ENCODE results near the gene VAV2.
"Not testable (repeated sequence)": the region's sequence is repeated elsewhere in the genome, so short reads cannot be mapped to it uniquely, and the experiment has no call there.

Gene VAV2

DNA sequence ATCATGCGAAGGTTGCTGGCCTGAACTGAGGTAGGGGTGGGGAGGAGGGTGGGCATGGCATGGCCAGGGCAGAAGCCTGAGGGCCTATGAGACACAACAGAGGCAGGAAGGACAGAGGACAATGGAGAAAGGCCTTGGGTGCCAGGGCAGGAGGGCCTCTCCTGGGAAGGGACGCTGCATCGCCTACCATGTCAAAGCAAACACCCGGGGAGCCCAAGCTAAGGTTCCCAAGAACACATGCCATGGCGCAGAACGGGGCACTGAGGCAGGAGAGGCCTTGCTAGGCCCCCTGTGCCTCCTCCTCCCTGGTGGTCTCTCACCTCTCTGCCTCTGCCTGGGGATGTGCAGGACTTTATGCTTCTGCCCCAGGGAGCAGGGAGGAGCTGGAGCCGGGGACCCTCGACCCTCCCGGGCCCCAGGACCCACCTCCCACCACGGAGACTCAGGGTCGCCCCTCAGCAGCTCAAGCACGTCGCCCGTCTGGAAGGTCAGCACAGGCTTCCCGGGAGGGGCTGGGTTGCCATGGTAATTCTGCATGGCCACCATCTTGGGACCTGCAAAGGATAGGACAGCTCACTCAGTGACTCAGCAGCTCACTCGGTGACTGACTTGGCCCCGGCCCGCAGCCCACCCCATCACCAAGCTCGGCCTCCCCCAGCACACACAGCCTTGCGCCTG, 213.6 kb downstream of the VAV2 start:
- DNase-seq = no peak

DNA sequence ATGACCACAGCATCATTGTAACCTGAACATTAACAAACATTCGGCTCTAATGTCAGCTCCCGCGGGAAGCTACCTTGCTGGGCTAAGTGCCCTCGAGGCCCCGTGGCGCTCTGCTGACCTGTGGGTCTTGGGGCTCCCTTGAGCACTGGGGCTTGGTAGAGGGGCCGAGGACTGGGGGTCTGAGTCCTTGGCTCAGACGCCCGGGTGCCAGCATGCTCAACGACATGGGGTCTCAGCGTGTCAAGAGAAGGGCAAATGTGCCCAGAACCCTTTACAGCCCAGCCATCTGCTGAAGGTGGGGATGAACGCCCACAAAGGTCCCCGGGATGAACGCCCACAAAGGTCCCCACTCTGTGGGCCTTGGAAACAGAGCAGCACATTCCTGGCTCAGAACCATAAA, 214.3 kb downstream of the VAV2 start:
- peak in 1 of 5 donors; percentile 1 for DNase-seq

DNA sequence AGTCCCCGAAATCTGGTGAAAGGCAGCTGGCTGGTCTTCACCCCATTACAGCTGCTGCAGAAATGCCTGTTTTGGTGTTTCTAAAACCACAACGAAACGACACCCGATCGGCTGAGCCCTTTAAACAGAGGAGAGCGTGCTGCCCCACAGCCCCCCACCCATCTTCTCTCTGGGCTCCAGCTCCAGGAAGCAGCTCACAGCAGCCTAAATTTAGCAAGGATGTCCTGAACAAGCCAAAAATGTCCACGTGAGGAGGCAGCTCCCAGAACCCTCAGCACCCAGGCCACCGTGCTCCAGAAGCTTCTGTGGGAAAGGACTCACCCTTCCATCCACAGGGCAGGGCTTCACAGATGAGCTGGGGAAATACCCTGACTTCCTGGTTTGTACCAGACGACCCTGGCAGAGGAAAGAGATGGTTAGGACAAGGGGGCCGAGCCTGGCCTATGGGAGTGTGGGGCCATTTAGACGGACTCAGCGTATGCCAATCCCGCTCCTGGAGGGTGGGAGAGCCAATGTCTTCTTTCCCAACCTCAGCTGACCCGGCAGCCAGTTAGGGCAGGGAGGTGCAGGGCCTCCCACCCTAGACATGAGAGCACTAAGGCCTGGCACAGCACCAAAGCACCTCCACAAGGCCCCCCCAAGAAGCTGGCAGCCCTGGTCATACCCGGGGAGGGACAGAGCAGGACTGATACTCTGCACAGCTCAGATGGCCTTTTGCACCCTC, 214.9 kb downstream of the VAV2 start:
- DNase-seq = no peak

DNA sequence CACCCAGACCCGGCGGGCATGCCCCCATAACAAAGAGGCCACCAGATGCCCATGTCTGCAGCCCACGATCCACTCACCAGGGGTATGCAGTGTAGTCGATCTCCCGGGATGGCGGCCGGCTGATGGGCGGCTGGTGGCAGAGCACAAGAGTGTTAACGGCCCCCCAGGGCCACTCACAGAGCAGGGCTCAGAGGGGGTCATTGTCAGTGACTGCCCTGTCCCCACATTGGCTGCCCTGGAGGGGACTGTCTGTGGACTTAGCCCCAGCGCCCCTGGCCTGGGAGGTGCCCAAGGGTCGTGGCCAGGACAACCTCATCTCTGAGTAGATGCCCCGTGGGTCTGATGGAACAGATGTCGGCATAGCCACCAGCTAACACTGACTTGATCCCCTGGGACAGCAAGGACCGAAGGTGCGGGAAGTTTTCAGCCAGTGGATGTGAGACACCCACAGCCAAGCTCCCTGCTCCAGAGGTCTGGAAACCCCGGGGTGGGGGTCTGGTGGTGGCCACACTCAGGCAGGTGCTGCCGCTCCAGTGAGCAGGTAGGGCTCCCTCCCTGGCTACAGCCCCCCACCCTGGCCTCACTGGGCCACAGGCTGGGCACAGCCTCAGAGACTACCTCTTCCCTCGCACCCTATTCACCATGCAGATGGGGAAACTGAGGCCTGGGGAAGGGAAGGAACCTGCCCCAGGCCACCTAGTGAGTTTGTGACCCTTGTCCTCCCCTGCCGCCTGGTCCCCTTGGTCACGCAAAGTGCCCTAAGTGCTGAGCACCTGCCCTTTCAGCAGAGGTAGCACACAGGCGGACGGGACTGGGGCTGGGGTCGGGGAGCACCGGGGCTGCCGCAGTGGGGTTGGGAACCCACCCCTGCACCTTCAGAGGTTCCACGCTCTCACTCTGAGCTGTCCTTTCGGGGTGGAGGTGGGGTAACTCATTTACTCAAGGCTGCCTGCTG, 215.9 kb downstream of the VAV2 start:
- peak in 1 of 5 donors; percentile 6 for DNase-seq

DNA sequence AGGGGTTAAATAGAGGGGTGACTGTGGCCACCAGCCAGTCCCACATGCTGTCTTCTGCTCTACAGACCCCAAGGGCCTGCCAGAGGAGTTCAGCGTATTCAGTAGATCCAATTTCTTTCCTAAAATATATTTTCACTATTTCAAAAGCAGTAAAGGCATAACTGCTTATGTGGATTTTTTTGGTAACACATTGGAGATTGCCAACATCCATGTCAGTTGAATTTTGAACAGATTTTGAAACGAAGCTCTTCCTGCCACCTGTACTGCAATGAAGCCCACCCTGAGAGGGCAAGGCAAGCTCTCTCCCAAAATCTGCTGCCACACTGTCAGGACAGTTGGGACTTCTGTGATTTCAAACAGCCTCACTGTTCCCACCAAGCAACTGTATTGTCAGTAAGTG, 216.8 kb downstream of the VAV2 start:
- no peak for DNase-seq

DNA sequence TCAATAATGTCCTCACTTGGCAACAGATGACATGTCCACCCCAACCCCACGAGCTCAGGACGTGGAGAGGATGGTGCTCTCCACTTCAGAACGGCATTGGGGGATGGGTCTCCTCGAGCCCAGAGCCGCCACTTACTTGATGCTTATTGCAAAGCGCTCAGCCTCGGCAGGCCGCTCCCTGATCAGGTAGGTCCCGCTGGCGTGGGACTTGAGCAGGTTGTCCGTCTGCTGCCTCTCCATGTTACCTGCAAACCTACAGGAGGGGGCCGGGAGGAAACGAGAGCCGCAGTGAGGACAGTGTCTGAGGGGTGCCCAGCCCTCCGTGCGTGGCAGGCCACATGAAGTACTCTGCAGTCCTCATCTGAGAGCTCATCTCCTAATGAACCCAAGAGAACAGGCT, 217.3 kb downstream of the VAV2 start:
- DNase-seq = peak in 1 of 5 donors; percentile 5

DNA sequence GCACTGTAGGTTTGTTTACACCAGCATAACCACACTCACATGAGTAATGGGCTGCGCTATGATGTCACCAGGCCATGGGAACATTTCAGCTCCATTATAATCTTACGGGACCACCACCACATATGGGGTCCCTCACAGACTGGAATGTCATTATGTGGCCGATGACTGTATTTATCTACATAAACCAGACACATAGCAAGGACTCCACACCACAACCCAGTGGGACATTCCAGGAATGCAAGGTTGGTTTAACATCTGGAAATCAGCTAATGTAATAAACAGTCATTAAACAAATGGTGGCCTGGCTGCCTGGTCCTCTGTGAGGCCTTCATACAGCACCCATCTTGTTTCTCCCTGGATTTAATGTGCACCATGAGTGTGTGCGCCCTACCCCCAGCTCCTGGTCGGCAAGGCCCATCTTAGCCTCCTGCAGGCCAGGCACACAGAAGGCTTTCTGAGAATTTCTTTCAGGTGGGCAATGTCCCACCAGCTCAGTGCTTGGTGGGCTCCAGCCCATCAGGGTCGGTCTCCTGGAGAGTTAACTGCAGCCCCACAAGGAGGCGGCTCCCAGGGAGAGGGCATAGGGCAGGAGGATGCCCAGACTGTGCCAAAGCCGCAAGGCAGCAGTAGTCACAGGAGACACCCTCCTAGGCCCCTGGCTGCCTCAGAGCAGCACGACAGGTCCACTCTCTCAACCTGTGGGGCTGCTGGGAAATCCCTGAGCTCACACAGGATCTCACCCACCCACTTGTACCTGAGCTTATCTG, 218.1 kb downstream of the VAV2 start:
- DNase-seq = peak in 1 of 5 donors; percentile 1

DNA sequence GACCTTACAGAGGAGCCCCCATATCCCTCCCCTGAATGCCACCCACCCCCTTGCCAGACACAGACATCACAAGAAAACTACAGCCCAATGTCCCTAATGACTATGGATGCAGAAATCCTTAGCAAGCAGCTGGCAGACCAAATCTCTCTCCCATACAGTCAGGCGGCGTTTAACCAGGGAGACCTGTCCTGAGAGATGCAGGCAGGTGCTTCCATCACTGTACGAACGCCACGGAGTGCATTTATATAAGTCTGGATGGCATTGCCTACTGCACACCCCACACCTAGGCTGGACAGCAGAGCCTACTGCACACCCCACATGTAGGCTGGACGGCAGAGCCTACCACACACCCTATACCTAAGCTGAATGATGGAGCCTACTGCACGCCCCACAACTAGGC, 219.5 kb downstream of the VAV2 start:
- DNase-seq = no peak

DNA sequence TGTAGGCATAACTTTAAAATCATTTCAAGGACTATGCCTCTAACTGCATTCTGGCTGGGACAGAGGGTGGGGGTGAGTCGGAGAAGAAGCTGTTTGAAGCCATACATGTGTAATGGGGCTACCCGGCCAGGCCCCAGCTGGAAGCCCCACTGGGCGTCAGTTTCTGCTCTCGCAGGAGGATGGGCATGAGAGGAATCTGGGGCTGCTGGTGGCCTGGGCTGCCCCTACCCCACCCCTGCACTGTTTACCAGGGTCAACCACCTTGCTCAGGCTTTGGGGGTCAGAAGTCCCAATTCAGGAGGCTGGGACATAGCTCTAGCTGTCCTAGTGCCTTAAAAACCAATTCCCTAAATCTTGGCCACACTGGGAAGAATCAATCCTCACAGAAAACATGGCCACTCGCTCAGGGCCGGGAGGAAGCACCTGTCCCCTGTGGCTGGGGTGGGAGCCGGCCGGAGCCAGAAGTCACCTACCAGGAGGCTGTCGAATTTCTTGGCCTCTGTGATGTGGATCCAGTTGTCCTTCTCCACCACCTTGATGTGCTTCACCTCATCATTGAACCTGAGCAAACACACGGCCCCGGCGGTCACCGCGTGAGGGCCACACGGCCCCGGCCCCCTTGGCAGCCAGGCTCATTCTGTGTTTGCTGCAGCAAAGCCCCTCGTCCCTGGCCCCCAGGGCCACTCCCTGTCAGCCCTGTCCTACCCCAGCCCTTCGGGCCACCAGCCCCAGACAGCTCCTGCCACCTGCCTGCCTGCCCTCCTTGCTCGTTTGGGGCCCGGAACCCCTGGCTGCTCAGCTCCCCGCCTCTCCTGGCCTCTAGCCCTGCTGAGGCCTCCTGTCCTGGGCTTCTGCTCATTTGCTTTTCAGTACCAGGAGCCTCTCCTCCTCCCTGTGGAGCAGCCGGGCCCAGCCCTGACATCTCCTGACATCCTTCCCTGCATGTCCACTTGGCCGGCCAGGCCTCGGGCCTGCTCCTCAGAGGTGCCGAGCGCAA, 220.3 kb downstream of the VAV2 start:
- no peak for DNase-seq

DNA sequence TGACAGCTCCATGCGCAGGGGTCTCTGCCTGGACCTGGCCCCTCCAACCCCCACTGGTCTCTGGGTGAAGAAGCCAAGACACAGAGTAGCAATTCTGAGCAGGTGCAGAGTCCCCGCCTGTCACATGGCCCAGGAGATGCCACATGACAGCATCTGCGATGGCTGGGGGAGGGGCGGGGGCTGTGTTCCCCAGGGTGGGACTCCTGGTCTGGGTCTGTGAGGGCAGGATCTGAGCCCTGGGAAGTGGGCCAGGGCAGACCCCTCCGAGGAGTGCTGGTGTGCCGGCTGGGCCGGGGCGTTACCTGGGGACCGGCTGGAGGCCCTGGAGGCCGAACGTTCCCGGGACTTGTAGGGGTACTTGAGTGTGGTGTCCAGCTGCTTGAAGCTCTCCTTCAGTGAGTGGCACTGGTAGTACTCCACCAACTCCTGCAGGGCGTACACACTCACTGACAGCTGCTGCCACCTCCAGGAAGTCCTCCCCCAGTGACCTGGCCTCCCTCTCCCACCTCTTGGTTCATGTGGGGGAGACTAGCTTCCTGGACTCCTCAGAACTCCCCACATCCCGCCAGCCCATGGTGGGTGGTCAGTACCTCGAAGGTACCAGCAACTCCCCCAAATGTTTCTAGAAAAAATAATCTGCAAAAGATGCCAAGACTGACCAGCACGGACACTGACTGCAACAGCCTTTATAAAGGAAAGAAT, 221.9 kb downstream of the VAV2 start:
- no peak for DNase-seq

DNA sequence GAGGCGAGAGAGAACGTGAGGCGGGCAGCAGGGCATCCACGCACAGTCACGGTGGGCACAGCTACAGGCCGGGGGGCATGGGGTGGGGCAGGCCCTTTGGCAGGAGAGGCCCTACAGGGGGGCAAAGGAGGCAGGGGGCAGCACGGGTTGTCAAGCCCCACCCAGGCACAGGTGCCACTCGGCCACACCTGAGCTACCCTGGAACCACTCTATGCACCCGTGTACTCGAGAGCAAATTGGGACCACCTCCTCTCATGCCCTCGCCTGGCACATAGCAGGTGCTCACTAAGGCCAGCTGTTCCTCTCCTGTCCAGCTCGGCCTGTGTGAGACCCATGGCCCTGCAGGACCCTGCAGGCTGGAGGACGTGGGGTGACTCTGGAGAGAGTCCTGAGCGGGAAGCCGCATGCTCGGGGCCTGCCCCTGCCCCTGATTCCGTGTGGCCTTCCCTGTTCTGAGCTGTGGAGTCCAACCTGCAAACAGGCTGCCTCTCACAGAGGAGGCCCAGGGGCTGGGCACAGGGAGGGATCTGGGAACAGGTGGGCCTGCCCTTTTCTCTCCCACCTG, 222.5 kb downstream of the VAV2 start:
- no peak for DNase-seq

DNA sequence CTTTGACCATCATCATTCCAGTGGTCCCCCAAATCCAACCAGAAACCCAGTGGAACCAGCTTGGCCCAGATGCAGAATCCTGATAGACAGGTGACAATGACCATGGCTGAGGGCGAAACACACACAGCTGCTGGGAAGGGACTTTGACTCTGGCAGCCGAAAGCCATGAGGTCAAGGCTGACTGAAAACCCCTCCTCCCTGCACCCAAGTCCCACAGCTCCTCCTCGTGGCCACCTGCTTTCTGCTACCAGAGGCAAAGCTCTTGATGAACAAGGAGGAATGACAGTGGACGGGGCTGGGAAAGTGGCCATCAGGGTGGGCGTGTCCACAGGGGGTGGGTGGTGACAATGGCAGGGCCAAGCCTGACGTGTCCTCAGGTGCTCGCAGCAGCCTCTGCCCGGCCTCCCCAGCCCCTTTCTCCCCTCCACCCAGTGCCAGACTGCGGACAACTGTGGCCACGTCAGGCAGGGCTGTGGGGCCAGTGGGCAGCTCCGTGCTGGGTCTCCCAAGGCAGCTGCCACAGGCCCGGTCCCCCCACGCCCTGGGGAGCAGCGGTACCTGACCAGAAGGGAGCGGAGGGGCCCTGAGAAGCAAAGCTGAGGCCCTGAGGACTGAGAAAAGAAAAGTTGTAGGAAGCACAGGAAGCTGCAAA, 223.1 kb downstream of the VAV2 start:
- no peak for DNase-seq

DNA sequence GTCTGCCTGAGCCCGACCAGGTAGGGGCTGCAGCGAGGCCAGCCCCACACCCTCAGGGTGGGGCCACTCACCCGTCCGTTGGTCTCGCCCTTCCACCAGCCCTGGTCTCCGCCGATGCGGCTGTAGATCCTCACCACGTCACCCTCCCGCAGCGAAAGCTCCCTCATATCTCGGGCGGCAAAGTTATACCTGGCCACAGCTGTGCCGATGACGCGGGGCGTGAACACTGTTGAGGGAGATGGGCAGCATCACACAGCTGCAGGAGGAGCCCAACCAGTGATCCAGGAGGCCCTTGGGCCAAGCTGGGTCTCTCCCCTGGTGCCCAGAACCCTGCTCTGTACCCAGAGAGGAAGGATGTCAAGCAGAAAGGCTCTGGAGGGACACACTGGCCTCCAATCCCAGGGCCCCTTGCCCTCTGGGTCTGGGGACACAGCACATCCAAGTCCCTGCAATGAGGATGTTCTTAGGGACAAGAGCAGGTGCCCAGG, 223.7 kb downstream of the VAV2 start:
- DNase-seq = no peak

DNA sequence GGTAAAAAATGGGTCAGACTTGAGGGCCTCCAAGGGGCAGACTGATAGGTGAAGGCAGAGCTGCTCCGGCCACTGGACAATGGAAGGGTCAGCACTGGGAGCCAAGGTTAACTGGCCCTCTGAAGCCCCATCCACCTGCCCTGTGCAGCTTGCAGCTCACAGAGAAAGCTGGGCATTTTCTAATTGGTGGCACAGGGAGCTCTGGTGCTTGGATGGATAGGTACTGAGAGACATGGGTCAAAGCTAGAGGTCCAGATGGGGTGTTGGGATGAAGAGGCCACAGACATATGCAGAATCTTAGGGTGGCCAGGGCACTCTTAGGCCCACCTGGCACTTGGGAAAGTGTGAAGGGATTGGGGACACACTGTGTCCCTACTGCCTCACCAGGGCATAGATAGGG, 224.5 kb downstream of the VAV2 start:
- no peak for DNase-seq

DNA sequence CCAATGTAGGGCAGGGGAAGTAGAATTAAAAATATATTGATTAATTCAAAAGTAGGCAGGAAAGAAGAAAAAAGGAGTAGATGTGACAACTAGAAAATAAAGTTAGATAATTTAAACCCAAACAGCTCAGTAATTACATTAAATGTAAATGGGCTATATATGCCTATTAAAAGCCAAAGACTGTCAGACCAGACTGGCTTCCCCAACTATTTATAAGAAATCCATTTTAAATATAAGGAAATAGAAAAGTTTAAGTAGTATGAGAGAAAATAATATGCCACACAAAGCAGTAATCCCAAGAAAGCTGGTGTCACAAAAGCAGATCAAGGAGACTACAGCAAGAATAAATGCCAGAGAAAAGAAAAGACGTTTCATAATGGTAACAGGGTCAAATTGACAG, 225.1 kb downstream of the VAV2 start:
- DNase-seq = no peak

DNA sequence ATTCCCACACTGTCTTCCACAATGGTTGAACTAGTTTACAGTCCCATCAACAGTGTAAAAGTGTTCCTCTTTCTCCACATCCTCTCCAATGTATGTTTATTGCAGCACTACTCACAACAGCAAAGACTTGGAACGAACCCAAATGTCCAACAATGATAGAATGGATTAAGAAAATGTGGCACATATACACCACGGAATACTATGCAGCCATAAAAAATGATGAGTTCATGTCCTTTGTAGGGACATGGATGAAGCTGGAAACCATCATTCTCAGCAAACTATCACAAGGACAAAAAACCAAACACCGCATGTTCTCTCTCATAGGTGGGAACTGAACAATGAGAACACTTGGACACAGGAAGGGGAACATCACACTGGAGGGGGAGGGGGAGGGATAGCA, 225.9 kb downstream of the VAV2 start:
- not testable (repeated sequence) for DNase-seq

DNA sequence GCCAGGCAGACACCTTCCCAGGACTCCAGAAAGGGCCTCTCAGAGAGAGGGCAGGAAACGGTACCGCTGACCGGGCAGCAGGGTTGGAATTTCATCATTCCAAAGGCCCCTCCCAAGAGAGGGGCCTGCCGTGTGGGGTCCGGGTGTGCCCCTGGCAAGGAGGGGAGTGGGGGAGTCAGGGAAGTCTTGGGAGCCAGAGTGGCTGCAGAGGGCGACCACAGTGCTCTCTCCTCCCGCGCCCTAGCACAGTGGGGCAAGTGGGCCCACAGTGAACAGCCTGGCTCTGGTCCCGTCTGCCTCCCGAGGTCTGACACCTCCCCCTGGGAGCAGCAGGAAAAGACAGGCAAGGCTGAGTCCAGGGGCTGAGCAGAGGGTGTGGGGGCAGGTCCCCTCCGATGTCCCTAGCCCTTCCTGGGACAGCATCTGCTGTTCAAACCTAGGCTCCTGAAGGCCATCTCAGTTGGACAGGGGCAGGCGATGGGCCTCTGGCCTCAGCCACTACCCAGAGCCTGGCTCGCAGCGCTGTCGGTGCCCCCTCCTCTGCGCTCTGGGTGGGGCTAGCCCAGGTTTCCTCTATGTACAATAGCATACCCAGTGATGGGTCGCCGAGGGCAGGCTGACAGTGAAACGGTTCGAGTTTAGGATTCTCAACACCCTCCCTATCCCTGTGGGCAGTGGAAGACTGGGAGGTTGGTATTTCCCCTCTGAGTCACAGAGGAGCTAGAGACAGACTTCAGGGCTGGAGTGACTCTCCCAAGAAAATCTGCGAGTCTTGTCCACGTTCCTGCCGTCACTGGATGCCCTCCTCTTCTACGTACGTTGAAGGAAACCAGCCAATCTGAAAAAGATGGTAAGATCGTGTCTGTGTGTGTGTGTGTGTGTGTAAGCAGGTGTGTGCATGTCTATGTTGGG, 228.6 kb downstream of the VAV2 start:
- no peak for DNase-seq

DNA sequence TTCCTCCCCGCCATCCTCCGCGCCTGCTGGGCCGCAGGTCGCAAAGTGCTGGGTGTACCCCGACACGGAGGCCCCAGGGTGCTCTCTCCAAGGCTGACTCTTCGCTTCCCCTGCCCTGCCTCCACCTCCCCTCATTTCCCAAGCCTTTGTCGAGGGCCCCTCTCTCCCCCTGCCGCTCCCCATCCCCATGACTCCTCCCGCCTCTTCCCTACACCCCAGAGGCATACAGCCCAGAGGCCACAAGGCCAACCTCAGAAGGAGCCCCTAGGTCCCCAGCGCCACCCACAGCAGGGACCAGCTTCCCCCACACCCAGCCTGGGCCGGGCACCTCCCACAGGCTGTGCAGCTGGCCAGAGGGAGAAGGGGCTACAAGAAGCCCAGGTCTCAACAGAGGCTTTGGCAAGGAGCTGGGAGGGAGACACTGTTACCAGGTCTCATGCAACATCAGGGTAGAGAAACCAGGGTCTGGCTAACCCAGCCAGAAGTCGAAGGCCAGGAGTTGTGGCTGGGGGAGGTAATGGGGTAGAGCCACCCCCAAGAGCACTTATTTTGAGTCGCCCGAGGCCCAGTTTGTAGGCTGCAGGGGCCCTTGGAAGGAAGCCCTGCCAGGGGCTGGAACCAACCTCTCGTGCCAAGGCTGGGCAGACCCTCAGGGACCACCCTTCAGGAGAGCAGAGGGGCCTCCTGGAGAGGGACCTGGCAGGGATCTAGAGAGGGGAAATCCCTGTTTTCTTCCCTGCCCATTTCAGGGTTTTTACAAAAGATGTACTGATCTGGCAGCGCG, 229.4 kb downstream of the VAV2 start:
- DNase-seq = no peak
